ENCODE results near the gene ZNF438.

- TF ChIP-seq CTCF (CRISPR knock-in tag; IDR thresholded peaks at IDR 0.05) (no peak), AGO2 (optimal IDR thresholded peaks at IDR 0.05; ENCODE audit: low read depth, low read length) (no peak), TAF1 (CRISPR knock-in tag; IDR thresholded peaks at IDR 0.05) (no peak)
Measured at GRCh38 chr10:30978843-30979242, 52.8 kb downstream of the ZNF438 start.

All from HepG2 (cell line).